NCI-H460 (cell line): ENCODE measurements around the gene NISCH. TPM values are rescaled to one million over a fixed set of nuclear protein-coding genes. Genes with fewer than 3 reads are reported as not detected.
A peak's percentile ranks its signal among the peaks of the same experiment; 100 is the strongest.
"Not testable (repeated sequence)": the region's sequence is repeated elsewhere in the genome, so short reads cannot be mapped to it uniquely, and the experiment has no call there.

Experiments used
- DNase-seq: peaks from one replicate; pipeline ENCODE4 v3.0.0-alpha.2; 2016; ENCODE audit warnings: low read depth; ENCODE audit errors: extremely low read depth
- total RNA-seq: library from RNA; depleted of rRNA; stranded (reverse); fragments of >200 nt; shearing (Covaris generic); gene quantifications from 2 replicates; pipeline ENCODE4 v1.2.3, GENCODE V29; 2014

The NISCH gene
- total RNA-seq, 1 experiment from 2014 or later = 18.4 TPM

GRCh38 chr3:52523386-52524257 lies 68.2 kb downstream of the NISCH start:
- no peak for DNase-seq

GRCh38 chr3:52524258-52524751 lies 68.9 kb downstream of the NISCH start:
- no peak for DNase-seq

- DNase-seq = no peak
Observed at GRCh38 chr3:52524752-52525679, 69.6 kb downstream of the NISCH start.

- DNase-seq = no peak
Observed at GRCh38 chr3:52525680-52526561, 70.5 kb downstream of the NISCH start.

- not testable (repeated sequence) for DNase-seq
Observed at GRCh38 chr3:52526671-52527038, 71.3 kb downstream of the NISCH start.

GRCh38 chr3:52527039-52527731 lies 71.8 kb downstream of the NISCH start:
- DNase-seq = no peak

- DNase-seq = no peak
Observed at GRCh38 chr3:52527732-52528585, 72.6 kb downstream of the NISCH start.

GRCh38 chr3:52528586-52529375 lies 73.4 kb downstream of the NISCH start:
- DNase-seq = no peak

- DNase-seq = no peak
Observed at GRCh38 chr3:52529376-52530333, 74.3 kb downstream of the NISCH start.

- no peak for DNase-seq
Observed at GRCh38 chr3:52530918-52531826, 75.8 kb downstream of the NISCH start.

- DNase-seq = no peak
Observed at GRCh38 chr3:52531860-52532516, 76.6 kb downstream of the NISCH start.

GRCh38 chr3:52532517-52532837 lies 77.1 kb downstream of the NISCH start:
- no peak for DNase-seq

GRCh38 chr3:52532838-52533622 lies 77.6 kb downstream of the NISCH start:
- DNase-seq = no peak

- DNase-seq = peak; percentile 52
Observed at GRCh38 chr3:52533623-52534280, 78.3 kb downstream of the NISCH start, which contains the start of gene NT5DC2. TSS of gene NT5DC2 (minus strand) at chr3:52533857. CDS start at chr3:52533737, 120 bp downstream.
